ENCODE measurements around the gene HMGB3. TPM values are rescaled to one million over a fixed set of nuclear protein-coding genes. Genes with fewer than 3 reads are reported as not detected.

Gene HMGB3
- total and polyA plus RNA-seq, 2 experiments from 2014 or later: 22.2 to 55.1 TPM

DNA sequence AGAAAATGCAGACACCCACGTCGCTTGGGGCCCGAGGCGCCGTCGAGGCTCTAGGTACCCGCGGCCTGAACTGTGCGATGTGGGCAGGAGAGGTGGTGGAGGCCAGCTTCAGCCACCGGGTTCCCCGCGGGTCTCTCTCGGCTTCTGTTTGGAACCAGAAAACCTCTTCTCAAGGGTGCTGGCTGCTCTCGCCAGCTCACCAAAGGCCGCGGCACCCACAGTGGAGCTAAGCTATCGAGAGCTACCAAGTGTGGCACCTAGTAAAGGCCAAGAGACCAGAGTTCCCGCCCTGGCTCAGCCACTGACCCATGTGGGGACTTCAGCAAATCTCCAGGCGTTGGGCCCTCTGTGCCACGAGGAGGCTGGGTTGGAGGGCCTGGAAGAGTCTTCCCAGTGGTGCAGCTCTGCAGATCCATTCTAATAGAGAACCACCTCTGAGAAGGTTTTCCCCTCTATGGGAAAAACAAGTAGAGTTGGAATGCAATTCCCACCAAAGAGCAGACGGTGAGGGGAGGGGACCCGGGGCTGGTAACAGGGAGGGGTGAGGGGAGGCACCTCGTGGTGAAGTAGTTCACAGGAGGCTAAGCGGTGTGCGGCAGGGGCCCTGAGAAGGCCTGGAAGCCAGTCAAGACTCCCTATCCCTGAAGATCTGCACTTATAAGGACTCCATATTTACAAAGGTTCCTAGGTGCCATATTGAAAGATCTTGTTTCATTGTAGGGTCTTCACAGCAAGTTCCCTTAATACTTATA is 5.5 kb upstream of the HMGB3 start:
- no peaks in the 10 kb centered on the region for H3K79me2 ChIP-seq
- H3K27me3 ChIP-seq: no peaks in the 10 kb centered on the region
- H3K27ac ChIP-seq: no peak overlapping the region
- DNase-seq (ENCODE audit: low spot score): no peak
- H3K4me2 ChIP-seq: no peak overlapping the region
- no peaks in the 10 kb centered on the region for H4K20me1 ChIP-seq (ENCODE audit: insufficient read depth, poor library complexity, severe bottlenecking)
- no peaks in the 10 kb centered on the region for H3K9me3 ChIP-seq (ENCODE audit: low read depth)
- H2AFZ ChIP-seq: no peak overlapping the region
- 90% methylated on average over 25 of the region's 25 CpGs for WGBS (ENCODE audit: low lambda C conversion rate, missing lambda C conversion rate)
- H3K4me1 ChIP-seq (ENCODE audit: insufficient read depth): no peaks in the 10 kb centered on the region
- H3K9me2 ChIP-seq (replicated peaks; ENCODE audit: insufficient read depth): no peaks in the 10 kb centered on the region
- no peak overlapping the region for H3K4me3 ChIP-seq
- H3K36me3 ChIP-seq (replicated peaks; ENCODE audit: insufficient read depth, low read depth): no peaks in the 10 kb centered on the region
- TF ChIP-seq, protein P1, sequence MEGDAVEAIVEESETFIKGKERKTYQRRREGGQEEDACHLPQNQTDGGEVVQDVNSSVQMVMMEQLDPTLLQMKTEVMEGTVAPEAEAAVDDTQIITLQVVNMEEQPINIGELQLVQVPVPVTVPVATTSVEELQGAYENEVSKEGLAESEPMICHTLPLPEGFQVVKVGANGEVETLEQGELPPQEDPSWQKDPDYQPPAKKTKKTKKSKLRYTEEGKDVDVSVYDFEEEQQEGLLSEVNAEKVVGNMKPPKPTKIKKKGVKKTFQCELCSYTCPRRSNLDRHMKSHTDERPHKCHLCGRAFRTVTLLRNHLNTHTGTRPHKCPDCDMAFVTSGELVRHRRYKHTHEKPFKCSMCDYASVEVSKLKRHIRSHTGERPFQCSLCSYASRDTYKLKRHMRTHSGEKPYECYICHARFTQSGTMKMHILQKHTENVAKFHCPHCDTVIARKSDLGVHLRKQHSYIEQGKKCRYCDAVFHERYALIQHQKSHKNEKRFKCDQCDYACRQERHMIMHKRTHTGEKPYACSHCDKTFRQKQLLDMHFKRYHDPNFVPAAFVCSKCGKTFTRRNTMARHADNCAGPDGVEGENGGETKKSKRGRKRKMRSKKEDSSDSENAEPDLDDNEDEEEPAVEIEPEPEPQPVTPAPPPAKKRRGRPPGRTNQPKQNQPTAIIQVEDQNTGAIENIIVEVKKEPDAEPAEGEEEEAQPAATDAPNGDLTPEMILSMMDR (IDR thresholded peaks at IDR 0.05; ENCODE audit: poor library complexity): no peak
- no peak for TF ChIP-seq EZH2 (IDR thresholded peaks at IDR 0.05; ENCODE audit: borderline replicate concordance)
- TF ChIP-seq EZH2phosphoT487 (IDR thresholded peaks at IDR 0.05; ENCODE audit: low read depth, severe bottlenecking, unreplicated experiment): no peak

DNA sequence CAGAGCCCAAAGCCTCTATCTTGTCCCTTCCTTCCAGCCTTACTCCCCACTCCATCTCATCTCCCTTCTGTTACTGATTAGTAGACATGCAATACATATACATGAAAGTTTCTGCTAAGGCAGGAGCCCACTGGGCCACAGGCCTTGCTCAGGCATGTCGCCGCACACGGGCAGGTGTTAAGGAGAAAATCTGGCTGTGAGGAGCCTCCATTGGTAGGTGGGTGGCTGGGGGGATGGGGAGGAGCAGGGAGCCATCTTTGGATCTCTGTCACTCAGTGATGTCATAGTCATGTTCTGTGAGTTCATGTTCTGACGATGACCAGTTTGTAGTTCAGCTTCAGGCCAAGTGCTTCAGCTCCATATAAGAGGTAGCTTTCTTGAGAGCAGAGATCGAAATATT is 2.9 kb upstream of the HMGB3 start:
- 88% methylated on average over 5 of the region's 5 CpGs for WGBS (ENCODE audit: low lambda C conversion rate, missing lambda C conversion rate)
- no peak for DNase-seq (ENCODE audit: low spot score)
- no peaks in the 10 kb centered on the region for H3K4me1 ChIP-seq (ENCODE audit: insufficient read depth)

DNA sequence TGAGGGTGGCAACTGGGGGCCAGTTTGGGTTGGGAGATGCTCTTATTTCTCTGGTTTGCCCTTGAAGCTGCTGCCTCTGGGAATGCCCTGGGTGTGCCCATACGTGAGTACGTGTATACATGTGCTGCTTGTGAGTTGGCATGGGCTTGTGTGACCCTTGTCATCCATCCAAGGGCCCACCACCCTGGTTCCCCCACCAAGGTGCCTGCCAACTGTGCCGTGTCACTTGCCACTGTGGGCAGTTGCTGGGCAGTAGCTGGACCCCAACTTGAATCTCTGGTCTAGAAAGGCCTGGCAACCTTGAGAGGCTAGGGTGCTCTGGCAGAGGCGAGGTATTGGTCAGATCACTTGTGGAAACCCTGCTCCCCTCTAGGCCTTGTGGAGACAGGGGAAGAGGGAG is 2.4 kb upstream of the HMGB3 start:
- no peak overlapping the region for H3K27ac ChIP-seq
- no peak for DNase-seq (ENCODE audit: low spot score)
- peaks cover 11% of the 10 kb centered on the region for H3K79me2 ChIP-seq
- no peak overlapping the region for H3K4me2 ChIP-seq
- no peaks in the 10 kb centered on the region for H3K27me3 ChIP-seq
- no peaks in the 10 kb centered on the region for H3K9me3 ChIP-seq (ENCODE audit: low read depth)
- H4K20me1 ChIP-seq (ENCODE audit: insufficient read depth, poor library complexity, severe bottlenecking): no peaks in the 10 kb centered on the region
- no peaks in the 10 kb centered on the region for H3K4me1 ChIP-seq (ENCODE audit: insufficient read depth)
- no peaks in the 10 kb centered on the region for H3K9me2 ChIP-seq (replicated peaks; ENCODE audit: insufficient read depth)
- H3K4me3 ChIP-seq: no peak overlapping the region
- 77% methylated on average over 4 of the region's 4 CpGs for WGBS (ENCODE audit: low lambda C conversion rate, missing lambda C conversion rate)
- no peak for TF ChIP-seq EZH2phosphoT487 (IDR thresholded peaks at IDR 0.05; ENCODE audit: low read depth, severe bottlenecking, unreplicated experiment)
- TF ChIP-seq, protein P1 (IDR thresholded peaks at IDR 0.05; ENCODE audit: poor library complexity): no peak
- TF ChIP-seq EZH2 (IDR thresholded peaks at IDR 0.05; ENCODE audit: borderline replicate concordance): no peak
- H2AFZ ChIP-seq: no peak overlapping the region
- no peaks in the 10 kb centered on the region for H3K36me3 ChIP-seq (replicated peaks; ENCODE audit: insufficient read depth, low read depth)

More for the DNA sequence above, 2.9 kb upstream of the HMGB3 start:
- H3K27ac ChIP-seq: no peak overlapping the region
- H3K36me3 ChIP-seq (replicated peaks; ENCODE audit: insufficient read depth, low read depth): no peaks in the 10 kb centered on the region
- H2AFZ ChIP-seq: no peak overlapping the region
- H3K4me2 ChIP-seq: no peak overlapping the region
- no peak for TF ChIP-seq EZH2 (IDR thresholded peaks at IDR 0.05; ENCODE audit: borderline replicate concordance)
- TF ChIP-seq EZH2phosphoT487 (IDR thresholded peaks at IDR 0.05; ENCODE audit: low read depth, severe bottlenecking, unreplicated experiment): no peak
- TF ChIP-seq, protein P1 (IDR thresholded peaks at IDR 0.05; ENCODE audit: poor library complexity): no peak
- no peaks in the 10 kb centered on the region for H4K20me1 ChIP-seq (ENCODE audit: insufficient read depth, poor library complexity, severe bottlenecking)
- H3K27me3 ChIP-seq: no peaks in the 10 kb centered on the region
- H3K4me3 ChIP-seq: no peak overlapping the region
- H3K9me2 ChIP-seq (replicated peaks; ENCODE audit: insufficient read depth): no peaks in the 10 kb centered on the region
- no peaks in the 10 kb centered on the region for H3K9me3 ChIP-seq (ENCODE audit: low read depth)
- H3K79me2 ChIP-seq: peaks cover 6% of the 10 kb centered on the region

All from hepatocyte (in vitro differentiated cells).